NCI-H1417 treated with DMSO at 0.1 percent for 48 hours (cell line): ENCODE results near the gene MAPK4.
"Not testable (repeated sequence)": the region's sequence is repeated elsewhere in the genome, so short reads cannot be mapped to it uniquely, and the experiment has no call there.

Source experiments
- DNase-seq: peaks from one replicate; lab custom pipeline; 2025; lab: John Stamatoyannopoulos, UW

MAPK4 gene

DNA sequence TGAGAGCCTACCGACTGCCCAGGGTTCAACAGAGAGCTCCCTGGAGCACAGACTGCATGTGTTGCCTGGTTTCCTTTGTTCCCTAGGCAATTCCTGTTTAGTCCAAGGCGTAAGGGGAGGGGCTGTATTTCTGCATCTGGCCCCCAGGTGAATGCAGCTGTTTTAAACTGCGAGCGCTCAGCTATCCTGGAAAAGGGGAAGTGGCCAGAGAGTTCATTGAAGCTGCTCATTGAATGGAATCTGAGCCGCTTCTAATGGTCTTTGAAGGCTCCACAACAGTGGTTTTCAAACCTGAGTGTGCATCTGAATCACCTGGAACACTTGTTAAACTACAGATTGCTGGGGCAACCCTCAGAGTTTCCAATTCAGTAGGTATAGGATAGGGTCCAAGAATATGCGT, 18.1 kb downstream of the MAPK4 start:
- no peak for DNase-seq

GRCh38 chr18:50578651-50579050, 18.8 kb downstream of the MAPK4 start:
- no peak for DNase-seq

DNA sequence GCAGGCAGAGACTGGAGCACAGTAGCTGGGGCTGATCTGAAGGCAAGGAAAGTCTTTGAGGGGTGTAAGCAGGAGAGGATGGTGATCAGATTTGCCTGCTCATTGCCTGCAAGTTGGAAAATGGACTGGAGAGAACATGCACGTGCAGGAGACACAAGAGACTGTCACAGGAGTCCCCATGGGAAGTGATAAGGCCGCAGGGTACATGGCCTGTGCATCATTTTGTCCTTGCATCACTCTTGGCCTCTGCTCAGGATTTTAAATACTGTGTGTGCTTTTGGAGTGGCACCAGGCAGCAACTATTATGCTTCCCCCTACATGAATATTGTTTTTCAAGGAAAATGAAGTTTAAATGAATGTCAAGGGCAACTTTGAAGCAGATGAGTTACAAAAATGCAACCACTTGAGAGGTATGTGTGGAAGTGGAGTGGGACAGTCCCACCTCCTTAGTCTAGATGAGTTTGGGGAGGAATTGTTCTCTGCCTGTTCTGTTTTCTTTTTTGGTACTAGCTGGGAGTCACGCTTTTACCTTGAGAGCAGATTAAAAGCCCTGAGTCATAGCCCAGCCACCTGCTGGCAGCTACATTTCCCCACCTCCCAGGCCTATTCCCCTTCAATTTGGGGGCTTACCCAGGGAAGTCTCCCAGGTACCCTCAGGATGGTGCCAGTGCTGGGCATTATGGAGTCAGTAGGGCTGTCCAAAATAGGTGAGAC, 19.3 kb downstream of the MAPK4 start:
- no peak for DNase-seq

- no peak for DNase-seq
Measured at GRCh38 chr18:50581517-50581916, 21.6 kb downstream of the MAPK4 start.

DNA sequence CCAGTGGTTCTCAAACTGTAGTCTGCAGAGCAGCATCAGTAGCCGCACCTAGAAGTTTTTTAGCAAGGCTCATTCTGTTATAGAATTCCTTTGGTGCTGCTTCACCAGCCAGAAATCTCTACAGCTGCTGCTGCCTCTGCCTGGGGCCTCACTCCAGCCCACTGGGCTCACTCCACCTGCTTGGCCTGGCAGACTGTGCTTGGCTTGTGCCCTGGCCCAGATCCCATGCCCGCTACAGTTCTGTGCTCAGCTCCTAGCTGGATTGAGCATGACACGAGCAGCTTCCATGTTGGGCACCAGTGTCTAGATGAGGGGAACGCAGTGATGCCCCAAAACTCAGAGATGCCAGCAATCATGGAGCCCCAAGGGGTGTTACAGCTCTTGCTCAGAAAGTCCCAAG, 22.6 kb downstream of the MAPK4 start:
- no peak for DNase-seq

GRCh38 chr18:50586710-50587109, 26.8 kb downstream of the MAPK4 start:
- DNase-seq = no peak

DNA sequence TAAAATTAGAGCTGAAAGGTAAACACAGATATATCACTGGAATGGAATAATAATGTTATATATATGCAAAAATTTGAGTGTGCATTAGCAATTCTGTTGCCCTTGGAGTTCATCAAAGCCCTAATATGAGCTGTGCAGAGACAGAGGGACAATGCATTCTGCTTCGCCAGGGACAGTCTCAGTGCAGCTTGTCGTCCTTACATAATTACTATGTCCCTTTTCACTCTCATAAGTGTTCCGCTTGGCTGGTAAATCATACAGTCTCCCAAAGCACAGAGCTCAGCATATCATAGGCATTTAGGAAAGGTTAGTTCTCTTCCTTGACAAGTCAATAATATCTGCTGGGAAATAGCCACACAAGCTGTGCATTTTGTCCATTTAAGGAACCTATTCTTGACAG, 30.7 kb downstream of the MAPK4 start:
- peak; percentile 78 for DNase-seq

- DNase-seq = no peak
Measured at GRCh38 chr18:50594012-50594411, 34.1 kb downstream of the MAPK4 start.

- no peak for DNase-seq
Measured at GRCh38 chr18:50594942-50595341, 35.1 kb downstream of the MAPK4 start.

DNA sequence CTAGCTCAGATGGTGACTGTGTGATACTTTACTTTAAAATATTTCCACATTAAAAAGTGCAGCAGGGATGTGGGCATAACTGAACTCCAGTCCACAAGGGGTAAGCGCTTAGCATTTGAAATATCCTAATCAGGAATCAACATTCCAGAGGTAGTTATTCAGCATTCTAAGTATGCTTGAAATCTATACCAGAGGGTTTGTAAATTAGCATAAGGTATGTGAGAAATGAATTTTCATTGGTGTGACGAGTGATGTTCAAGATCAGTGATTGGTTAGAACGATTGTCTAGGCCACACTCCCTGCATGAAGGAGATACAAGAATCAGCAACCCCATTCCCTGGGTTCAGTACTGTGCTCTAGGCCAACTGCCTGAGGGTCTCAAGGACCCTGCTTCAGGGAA, 42.6 kb downstream of the MAPK4 start:
- no peak for DNase-seq

DNA sequence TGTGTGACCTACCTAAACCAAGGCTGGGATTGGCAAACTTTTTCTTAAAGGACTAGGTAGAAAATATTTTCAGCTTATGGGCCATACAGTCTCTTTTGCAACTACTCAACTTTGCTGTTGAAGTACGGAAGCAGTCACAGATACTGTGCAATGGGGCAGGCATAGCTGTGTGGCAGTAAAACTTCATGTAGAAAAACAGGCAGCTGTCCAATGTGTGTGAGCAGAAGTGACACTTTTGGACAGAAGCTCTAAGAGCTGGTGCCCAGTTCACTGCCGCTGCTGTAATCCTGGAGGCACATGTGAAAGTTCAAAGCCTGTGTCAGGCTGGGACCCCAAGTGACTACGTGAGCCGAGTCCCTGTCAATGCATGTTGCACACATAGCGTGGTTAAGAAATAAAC, 46.7 kb downstream of the MAPK4 start:
- DNase-seq = no peak

DNA sequence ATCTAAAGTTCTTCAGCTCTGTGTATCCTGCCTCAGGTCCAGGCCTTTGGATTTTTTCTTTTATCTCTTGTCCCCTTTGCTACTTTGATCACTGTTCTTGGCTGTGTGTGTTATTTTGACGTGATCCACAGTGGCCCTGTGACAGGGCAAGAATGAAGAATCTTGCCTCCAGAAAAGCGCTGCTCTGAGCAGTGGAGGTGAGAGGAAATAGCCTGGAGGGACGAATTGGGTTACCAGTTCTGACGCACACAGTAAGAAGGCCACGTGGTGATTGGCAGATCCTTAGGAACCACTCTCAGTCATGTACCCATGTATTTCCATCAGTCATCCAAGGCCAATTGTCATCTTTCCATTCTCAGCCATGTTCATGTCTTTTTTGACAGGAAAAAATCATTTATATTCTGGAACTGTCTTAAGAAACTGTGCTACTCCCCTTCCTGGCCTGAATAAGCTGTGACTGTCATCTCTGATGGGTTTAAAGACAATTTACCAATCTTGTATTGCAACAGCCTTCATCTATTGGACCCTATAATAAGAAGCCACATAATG, 47.6 kb downstream of the MAPK4 start:
- no peak for DNase-seq

DNA sequence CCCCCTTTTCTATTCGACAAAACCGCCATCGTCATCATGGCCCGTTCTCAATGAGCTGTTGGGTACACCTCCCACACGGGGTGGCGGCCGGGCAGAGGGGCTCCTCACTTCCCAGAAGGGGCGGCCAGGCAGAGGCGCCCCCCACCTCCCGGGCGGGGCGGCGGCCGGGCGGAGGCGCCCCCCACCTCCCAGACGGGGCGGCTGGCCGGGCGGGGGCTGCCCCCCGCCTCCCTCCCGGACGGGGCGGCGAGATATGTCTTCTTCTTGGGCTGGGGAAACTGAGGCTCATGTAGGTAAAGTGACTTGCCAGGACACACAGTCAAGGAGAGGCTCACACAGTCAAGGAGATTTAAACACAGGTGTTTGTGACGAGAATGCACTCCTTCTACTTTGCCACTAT, 49.3 kb downstream of the MAPK4 start:
- DNase-seq = not testable (repeated sequence)

DNA sequence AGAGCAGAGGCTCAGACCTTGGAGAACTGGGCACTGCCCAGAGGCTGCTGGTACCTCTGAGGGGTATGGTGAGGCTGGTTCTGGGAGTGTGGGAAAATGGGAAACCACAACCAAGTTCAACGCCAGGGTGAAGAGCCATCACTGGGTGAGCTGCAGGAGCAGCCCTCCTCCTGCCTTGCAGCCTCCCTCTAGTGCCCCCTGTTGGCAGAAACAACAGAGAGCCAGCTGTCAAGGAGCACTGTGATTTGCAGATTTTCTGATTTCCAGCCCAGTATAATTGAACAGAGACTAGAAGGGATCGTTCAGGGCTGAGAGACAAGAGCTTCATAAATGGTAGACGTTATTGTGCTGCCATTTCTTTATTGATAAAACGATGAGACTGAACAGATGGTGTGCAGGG, 50.5 kb downstream of the MAPK4 start:
- no peak for DNase-seq

GRCh38 chr18:50611529-50611941, 51.6 kb downstream of the MAPK4 start:
- DNase-seq = no peak

DNA sequence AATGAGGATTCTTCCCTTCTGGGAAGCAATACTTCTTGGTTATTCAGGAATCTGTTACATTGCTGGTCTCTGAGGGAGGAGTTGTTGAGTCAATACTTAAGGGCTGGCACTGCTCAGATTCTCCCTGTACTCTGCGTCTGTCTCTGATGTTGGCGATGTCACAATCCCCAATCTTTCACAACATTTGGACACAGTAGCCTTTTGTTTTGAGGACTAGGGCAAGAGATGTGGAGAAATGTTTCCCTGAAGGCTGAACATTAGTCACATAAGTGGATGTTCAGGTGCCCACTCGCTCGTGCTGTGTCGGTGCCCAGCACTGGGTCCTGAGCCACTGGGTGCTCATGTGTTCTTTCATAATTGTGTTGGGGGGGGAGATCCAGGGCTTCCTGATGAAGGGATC, 55.0 kb downstream of the MAPK4 start:
- DNase-seq = no peak

DNA sequence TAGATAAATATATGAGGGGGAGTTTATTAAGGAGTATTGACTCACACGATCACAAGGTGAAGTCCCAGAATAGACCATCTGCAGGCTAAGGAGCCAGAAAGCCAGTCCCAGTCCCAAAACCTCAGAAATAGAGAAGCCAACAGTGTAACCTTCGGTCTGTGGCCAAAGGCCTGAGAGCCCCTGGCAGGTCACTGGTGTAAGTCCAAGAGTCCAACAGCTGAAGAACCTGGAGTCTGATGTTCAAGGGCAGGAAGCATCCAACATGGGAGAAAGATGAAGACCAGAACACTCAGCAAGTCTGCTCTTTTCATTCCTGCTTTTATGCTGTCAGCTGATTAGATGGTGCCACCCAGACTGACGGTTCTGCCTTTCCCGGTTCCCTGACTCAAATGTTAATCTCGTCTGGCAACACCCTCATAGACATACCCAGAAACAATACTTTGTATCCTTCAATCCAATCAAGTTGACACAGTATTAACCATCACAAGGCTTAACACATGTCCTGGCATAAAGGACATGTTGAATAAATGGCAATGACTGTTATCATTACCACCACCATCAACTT, 56.7 kb downstream of the MAPK4 start:
- DNase-seq = no peak

DNA sequence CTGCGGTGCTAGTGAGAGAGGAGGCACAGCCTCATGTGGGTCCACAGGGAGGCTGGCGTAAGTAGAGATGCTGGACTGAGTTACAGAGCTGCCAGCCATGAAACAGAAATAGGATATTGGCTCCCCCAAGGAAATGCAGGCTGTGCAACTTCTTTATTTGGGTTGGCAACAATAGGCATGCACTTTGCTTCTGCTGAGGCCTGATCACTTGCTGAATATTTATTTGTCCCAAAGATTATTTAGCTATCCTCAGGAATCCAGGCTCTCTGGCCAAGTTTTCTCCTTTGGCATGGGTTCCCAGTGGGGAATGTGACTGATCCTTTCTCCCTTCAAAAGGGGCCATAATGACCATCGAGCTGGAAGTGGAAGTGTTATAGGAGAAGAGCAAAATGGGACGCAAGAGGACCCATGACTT, 60.0 kb downstream of the MAPK4 start:
- DNase-seq = no peak

- no peak for DNase-seq
Measured at GRCh38 chr18:50620319-50620718, 60.4 kb downstream of the MAPK4 start.

GRCh38 chr18:50621366-50621765, 61.5 kb downstream of the MAPK4 start:
- DNase-seq = no peak

GRCh38 chr18:50622320-50622719, 62.4 kb downstream of the MAPK4 start:
- DNase-seq = no peak

DNA sequence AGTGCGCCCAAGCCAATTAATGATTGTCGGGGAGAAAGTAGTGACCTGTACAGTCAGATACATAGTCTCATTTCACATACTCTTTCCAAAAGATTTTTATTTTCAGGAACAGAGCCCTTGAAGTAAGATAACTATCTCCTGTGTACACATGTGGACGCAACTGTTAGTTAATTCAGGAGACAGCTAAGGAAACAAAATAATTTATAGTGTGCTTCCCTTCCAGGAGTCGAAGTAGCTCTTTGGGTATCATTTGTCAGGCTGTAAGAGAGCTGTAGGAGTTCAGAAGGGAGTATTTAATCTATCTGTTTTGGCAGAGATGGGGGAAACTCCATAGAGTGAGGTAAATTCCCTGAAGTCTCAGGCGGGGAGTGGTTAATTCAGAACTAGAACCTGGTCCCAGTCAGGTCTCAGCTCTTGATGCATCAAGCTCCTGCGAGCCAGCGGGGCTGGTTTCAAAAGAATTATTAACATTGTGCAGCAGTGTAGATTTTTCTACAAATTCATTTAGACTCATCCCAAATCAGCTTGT, 63.0 kb downstream of the MAPK4 start:
- no peak for DNase-seq

- no peak for DNase-seq
Measured at GRCh38 chr18:50623694-50624352, 63.9 kb downstream of the MAPK4 start.
